Activated CD8-positive, alpha-beta T cell treated with anti-CD3 and anti-CD28 coated beads for 36 hours (primary cell): ENCODE results near the gene PLBD2. TPM values are rescaled to one million over a fixed set of nuclear protein-coding genes. Genes with fewer than 3 reads are reported as not detected.

ENCODE experiments used
- ATAC-seq: fragments of 200-7000 bp; cut with Tn5 transposase; one replicate; pipeline ENCODE4 v1.10.0; 2021; ENCODE audit warnings: mild to moderate bottlenecking, moderate library complexity
- CTCF ChIA-PET: fragments of 350-600 bp; sonication (Branson Sonifier 250); formaldehyde crosslinking; loops from one replicate; lab custom pipeline; 2021; ENCODE audit warnings: antibody characterized with exemption; lab: Charles Lee
- POLR2A ChIA-PET: fragments of 350-600 bp; sonication (Branson Sonifier 250); formaldehyde crosslinking; loops from one replicate; lab custom pipeline; 2021; ENCODE audit warnings: antibody characterized with exemption; lab: Charles Lee
- DNase-seq: peaks from one replicate; pipeline ENCODE4 v3.0.0-alpha.2; 2020
- H3K27ac Mint-ChIP-seq: one replicate; pipeline ENCODE4 v1.8.0; 2021; ENCODE audit warnings: mild to moderate bottlenecking, mixed read lengths
- H3K27me3 Mint-ChIP-seq: one replicate; pipeline ENCODE4 v1.8.0; 2021; ENCODE audit warnings: mixed read lengths
- H3K36me3 Mint-ChIP-seq: one replicate; pipeline ENCODE4 v1.8.0; 2021; ENCODE audit warnings: low read depth, mixed read lengths
- H3K4me1 Mint-ChIP-seq: one replicate; pipeline ENCODE4 v1.8.0; 2021; ENCODE audit warnings: low read depth, mixed read lengths
- H3K4me3 Mint-ChIP-seq: one replicate; pipeline ENCODE4 v1.8.0; 2021; ENCODE audit warnings: mild to moderate bottlenecking, moderate library complexity, mixed read lengths
- H3K9me3 Mint-ChIP-seq: one replicate; pipeline ENCODE4 v1.8.0; 2021; ENCODE audit warnings: mixed read lengths
- CTCF ChIP-seq: fragments of 200-600 bp; IDR thresholded peaks from one replicate; pipeline ENCODE4 v1.8.0; 2022; ENCODE audit warnings: antibody characterized with exemption, mild to moderate bottlenecking
- intact Hi-C: fragments of 100-400 bp; cut with micrococcal nuclease; formaldehyde crosslinking; loops from one replicate; pipeline ENCODE4 v1.10.0; 2022
- total RNA-seq, 2 experiments: library from RNA; stranded (reverse); gene quantifications; one replicate each; pipeline ENCODE4 v1.2.3, GENCODE V29; 2021

PLBD2 gene
- total RNA-seq, 2 experiments from 2014 or later = 13.5 to 13.9 TPM

- intact Hi-C loops = no loop called here
- Mint-ChIP-seq H3K36me3 (peaks cover 8% of the 10 kb centered on the region), H3K27ac (no peak overlapping the region), H3K4me1 (peaks cover 17% of the 10 kb centered on the region), H3K4me3 (no peak overlapping the region), H3K27me3 (no peaks in the 10 kb centered on the region), H3K9me3 (no peaks in the 10 kb centered on the region)
- TF ChIP-seq CTCF = no peak
- ChIA-PET POLR2A (no interaction called here), CTCF (interaction anchor here (1.0 kb wide), 1 partner anchor 37 kb away, joined by 3 read pairs; no protein-coding TSS in a partner anchor)
- DNase-seq (no peak), ATAC-seq (no peak)
Observed at GRCh38 chr12:113361574-113362370, 3.4 kb downstream of the PLBD2 start.

GRCh38 chr12:113364698-113365097 lies 6.3 kb downstream of the PLBD2 start:
- no peak overlapping the region for H3K4me3 Mint-ChIP-seq
- peaks cover 9% of the 10 kb centered on the region for H3K4me1 Mint-ChIP-seq
- no peak for ATAC-seq
- CTCF ChIA-PET = no interaction called here
- peaks cover 8% of the 10 kb centered on the region for H3K36me3 Mint-ChIP-seq
- POLR2A ChIA-PET = no interaction called here
- no peaks in the 10 kb centered on the region for H3K27me3 Mint-ChIP-seq
- intact Hi-C loops = no loop called here
- no peak for DNase-seq
- H3K27ac Mint-ChIP-seq = no peak overlapping the region
- no peaks in the 10 kb centered on the region for H3K9me3 Mint-ChIP-seq
- TF ChIP-seq CTCF = no peak

- DNase-seq (no peak), ATAC-seq (no peak)
- Mint-ChIP-seq H3K27me3 (no peaks in the 10 kb centered on the region), H3K9me3 (no peaks in the 10 kb centered on the region), H3K27ac (no peak overlapping the region), H3K36me3 (peaks cover 8% of the 10 kb centered on the region), H3K4me3 (no peak overlapping the region), H3K4me1 (peaks cover 3% of the 10 kb centered on the region)
- no peak for TF ChIP-seq CTCF
- intact Hi-C loops = no loop called here
- CTCF ChIA-PET = no interaction called here
- POLR2A ChIA-PET = interaction anchor here (1.0 kb wide), 1 partner anchor 16 kb away, joined by 3 read pairs; no protein-coding TSS in a partner anchor
Observed at GRCh38 chr12:113365639-113366395, 7.4 kb downstream of the PLBD2 start.

GRCh38 chr12:113366827-113367226 lies 8.4 kb downstream of the PLBD2 start:
- H3K4me3 Mint-ChIP-seq = no peak overlapping the region
- intact Hi-C loops = no loop called here
- no peak overlapping the region for H3K27ac Mint-ChIP-seq
- POLR2A ChIA-PET = no interaction called here
- peaks cover 9% of the 10 kb centered on the region for H3K36me3 Mint-ChIP-seq
- CTCF ChIA-PET = no interaction called here
- DNase-seq (no peak), ATAC-seq (no peak)
- no peaks in the 10 kb centered on the region for H3K27me3 Mint-ChIP-seq
- peaks cover under 1% of the 10 kb centered on the region for H3K4me1 Mint-ChIP-seq
- TF ChIP-seq CTCF = no peak
- no peaks in the 10 kb centered on the region for H3K9me3 Mint-ChIP-seq

GRCh38 chr12:113368331-113368730 lies 9.9 kb downstream of the PLBD2 start:
- DNase-seq = no peak
- Mint-ChIP-seq H3K4me1 (no peaks in the 10 kb centered on the region), H3K9me3 (no peaks in the 10 kb centered on the region), H3K4me3 (no peak overlapping the region), H3K36me3 (peaks cover 14% of the 10 kb centered on the region), H3K27me3 (no peaks in the 10 kb centered on the region), H3K27ac (no peak overlapping the region)
- no peak for ATAC-seq
- CTCF ChIA-PET = interaction anchor here (1.5 kb wide), 1 partner anchor 57 kb away, joined by 4 read pairs; no protein-coding TSS in a partner anchor
- intact Hi-C loops = no loop called here
- POLR2A ChIA-PET = no interaction called here
- no peak for TF ChIP-seq CTCF
